Common myeloid progenitor, CD34-positive (primary cell): Measurements from ENCODE around the gene BICC1.
A peak's percentile ranks its signal among the peaks of the same experiment; 100 is the strongest.

ENCODE experiments used
- CTCF ChIA-PET: fragments of 350-600 bp; sonication (Branson Sonifier 250); formaldehyde crosslinking; loops from one replicate; lab custom pipeline; 2021; ENCODE audit warnings: antibody characterized with exemption; lab: Charles Lee
- POLR2A ChIA-PET: fragments of 350-600 bp; sonication (Branson Sonifier 250); formaldehyde crosslinking; loops from one replicate; lab custom pipeline; 2021; ENCODE audit warnings: antibody characterized with exemption; lab: Charles Lee
- DNase-seq, 3 donors: peaks; one replicate each; pipeline versions ENCODE4 v3.0.0 to v3.0.0-alpha.2; 2013
- H3K27ac ChIP-seq, 2 experiments: 1 replicate in 1 of 2; 2 replicates in 1 of 2; pipeline ENCODE4 v1.7.0; 2013; ENCODE audit warnings: inconsistent platforms in 2 of 2, low read length in 2 of 2, mild to moderate bottlenecking in 2 of 2, low read depth in 1 of 2, moderate library complexity in 1 of 2; ENCODE audit not compliant: severe bottlenecking in 2 of 2, insufficient read depth in 1 of 2, poor library complexity in 1 of 2
- H3K27me3 ChIP-seq, 5 experiments: replicated peaks in 2 of 5; 1 replicate in 3 of 5; 2 replicates in 2 of 5; pipeline versions ENCODE4 v1.6.1 to v1.7.0; 2013; ENCODE audit warnings: low read length in 4 of 5, mild to moderate bottlenecking in 2 of 5, moderate library complexity in 2 of 5, inconsistent platforms in 1 of 5; ENCODE audit not compliant: insufficient read depth in 5 of 5, control insufficient read depth in 4 of 5
- H3K36me3 ChIP-seq, 4 experiments: 1 replicate in 2 of 4; 2 replicates in 2 of 4; pipeline versions ENCODE4 v1.6.1 to v1.7.0; 2013; ENCODE audit warnings: low read length in 3 of 4, control low read depth in 1 of 4, mild to moderate bottlenecking in 1 of 4; ENCODE audit not compliant: control insufficient read depth in 4 of 4, insufficient read depth in 4 of 4
- H3K4me1 ChIP-seq, 4 experiments: 1 replicate in 3 of 4; 2 replicates in 1 of 4; pipeline versions ENCODE4 v1.6.1 to v1.7.1; 2013; ENCODE audit warnings: low read length in 3 of 4, mild to moderate bottlenecking in 3 of 4, control low read depth in 1 of 4, inconsistent platforms in 1 of 4, moderate library complexity in 1 of 4; ENCODE audit not compliant: control insufficient read depth in 4 of 4, insufficient read depth in 4 of 4; ENCODE audit errors: control extremely low read depth in 1 of 4
- H3K4me3 ChIP-seq, 7 experiments: 1 replicate in 4 of 7; 2 replicates in 3 of 7; pipeline versions ENCODE4 v1.5.1 to v1.7.0; 2013; ENCODE audit warnings: mild to moderate bottlenecking in 7 of 7, low read length in 6 of 7, moderate library complexity in 6 of 7, inconsistent platforms in 2 of 7, low read depth in 2 of 7, control low read depth in 1 of 7; ENCODE audit not compliant: insufficient read depth in 4 of 7, control insufficient read depth in 1 of 7; ENCODE audit errors: extremely low read depth in 1 of 7
- H3K9me3 ChIP-seq, 5 experiments: 1 replicate in 4 of 5; 2 replicates in 1 of 5; pipeline versions ENCODE4 v1.6.1 to v1.7.1; 2013; ENCODE audit warnings: low read length in 4 of 5, mild to moderate bottlenecking in 2 of 5, inconsistent platforms in 1 of 5, low read depth in 1 of 5, moderate library complexity in 1 of 5; ENCODE audit not compliant: control insufficient read depth in 4 of 5, insufficient read depth in 2 of 5; ENCODE audit errors: control extremely low read depth in 1 of 5
- WGBS: methylation state at CpG from one replicate; pipeline ENCODE4 v1.1.5; 2013; ENCODE audit not compliant: insufficient coverage; 5-methylcytosine and 5-hydroxymethylcytosine counted together

Gene BICC1

DNA sequence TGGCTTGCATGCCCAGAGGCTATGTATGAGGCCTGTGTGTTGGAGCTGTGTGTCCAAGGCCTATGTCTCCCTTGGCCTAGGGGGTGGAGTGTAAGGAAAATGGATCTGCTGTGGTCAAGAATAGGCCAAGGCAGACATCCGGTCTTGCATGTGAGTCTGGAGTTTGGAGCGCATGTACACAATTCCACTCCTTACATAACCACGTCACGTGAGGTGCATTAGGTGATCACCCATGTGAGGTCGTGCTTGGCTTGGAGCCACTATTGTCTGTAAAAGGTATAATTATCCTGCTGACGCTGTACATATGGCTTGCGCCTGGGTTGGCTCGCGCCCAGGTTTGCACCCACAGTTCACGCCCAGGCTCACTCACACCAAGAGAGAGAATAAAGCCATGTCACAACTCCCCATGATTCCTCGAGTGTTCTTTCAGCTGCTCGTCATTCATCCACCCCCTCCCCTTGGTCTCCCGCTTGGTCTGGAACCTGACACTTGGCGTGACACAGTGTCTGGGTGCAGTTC is 105.5 kb downstream of the BICC1 start:
- H3K4me1 ChIP-seq = no peaks in the 10 kb centered on the region
- no peak overlapping the region for H3K4me3 ChIP-seq
- H3K27me3 ChIP-seq = no peaks in the 10 kb centered on the region
- DNase-seq = no peak
- no peaks in the 10 kb centered on the region for H3K9me3 ChIP-seq
- POLR2A ChIA-PET = no interaction called here
- 100% methylated on average over 5 of the region's 14 CpGs for WGBS
- CTCF ChIA-PET = interaction anchor here (0.8 kb wide), 1 partner anchor 11 kb away, joined by 3 read pairs; no protein-coding TSS in a partner anchor
- H3K27ac ChIP-seq = no peak overlapping the region
- no peaks in the 10 kb centered on the region for H3K36me3 ChIP-seq

DNA sequence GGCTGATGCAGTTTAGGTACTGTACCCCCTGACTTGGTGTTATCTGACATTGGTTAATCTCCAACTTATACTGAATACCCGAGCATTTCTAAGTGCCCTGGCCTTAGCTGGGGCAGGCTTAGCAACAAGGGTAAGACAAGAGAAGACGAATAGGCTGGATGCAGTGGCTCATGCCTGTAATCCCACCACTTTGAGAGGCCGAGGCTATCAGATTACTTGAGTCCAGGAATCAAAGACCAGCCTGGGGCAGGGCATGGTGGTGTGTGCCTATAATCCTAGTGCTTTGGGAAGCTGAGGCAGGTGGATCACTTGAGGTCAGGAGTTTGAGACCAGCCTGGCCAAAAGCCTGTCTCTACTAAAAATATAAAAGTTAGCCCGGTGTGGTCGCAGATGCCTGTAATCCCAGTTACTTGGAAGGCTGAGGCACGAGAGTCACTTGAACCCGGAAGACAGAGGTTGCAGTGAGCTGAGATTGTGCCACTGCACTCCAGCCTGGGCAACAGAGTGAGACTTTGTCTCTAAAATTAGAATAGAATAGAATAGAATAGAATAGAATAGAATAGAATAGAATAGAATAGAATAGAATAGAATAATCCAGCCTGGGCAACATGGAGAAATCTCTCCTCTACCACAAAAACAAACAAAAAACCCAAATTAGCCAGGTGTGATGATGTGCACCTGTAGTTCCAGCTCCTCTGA is 108.9 kb downstream of the BICC1 start:
- DNase-seq = no peak
- H3K27me3 ChIP-seq = no peaks in the 10 kb centered on the region
- H3K27ac ChIP-seq = no peak overlapping the region
- H3K4me1 ChIP-seq = no peaks in the 10 kb centered on the region
- WGBS = 94% methylated on average over 7 of the region's 7 CpGs
- H3K36me3 ChIP-seq = no peaks in the 10 kb centered on the region
- H3K9me3 ChIP-seq = no peaks in the 10 kb centered on the region
- POLR2A ChIA-PET = no interaction called here
- CTCF ChIA-PET = no interaction called here
- no peak overlapping the region for H3K4me3 ChIP-seq

DNA sequence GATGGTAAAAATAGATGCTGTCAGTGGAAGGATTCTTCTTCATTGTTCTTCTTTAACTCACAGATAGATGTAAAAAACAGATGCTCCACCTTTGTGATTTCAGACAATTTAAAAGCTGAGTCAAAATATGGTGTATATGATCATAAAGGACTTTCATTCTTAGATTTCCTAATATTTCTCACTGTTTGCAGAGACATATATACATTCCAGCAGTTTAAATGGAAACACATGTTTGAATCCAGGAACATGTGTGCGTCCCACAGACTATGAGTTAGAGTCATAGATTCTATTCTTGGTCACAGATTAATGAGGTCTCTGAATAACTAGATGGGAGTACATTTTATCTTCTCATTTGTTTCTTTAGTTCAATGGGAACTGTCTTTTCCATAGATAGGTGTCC is 109.6 kb downstream of the BICC1 start:
- H3K4me3 ChIP-seq = no peak overlapping the region
- no peaks in the 10 kb centered on the region for H3K9me3 ChIP-seq
- CTCF ChIA-PET = no interaction called here
- POLR2A ChIA-PET = no interaction called here
- no peaks in the 10 kb centered on the region for H3K27me3 ChIP-seq
- no peak for DNase-seq
- no peaks in the 10 kb centered on the region for H3K36me3 ChIP-seq
- no peaks in the 10 kb centered on the region for H3K4me1 ChIP-seq
- 100% methylated on average over 1 of the region's 1 CpG for WGBS
- no peak overlapping the region for H3K27ac ChIP-seq

DNA sequence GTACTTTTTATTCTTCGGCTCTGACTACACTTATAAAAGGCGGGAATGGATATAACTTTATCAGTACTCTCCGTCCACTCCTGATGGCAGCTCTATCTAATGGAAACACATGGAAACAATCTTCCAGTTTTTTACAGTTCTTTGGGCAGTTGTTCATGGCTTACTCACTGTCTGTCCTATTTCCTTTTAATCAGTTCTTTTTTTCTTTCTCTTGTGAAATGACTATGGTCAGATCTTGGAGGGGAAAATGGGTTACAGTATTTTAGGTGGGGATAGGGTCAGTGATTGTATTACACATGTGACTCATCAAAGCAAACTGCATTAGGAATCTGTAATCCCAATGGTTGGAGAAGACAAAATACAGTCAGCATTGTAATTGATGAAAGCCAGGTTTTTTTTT is 112.4 kb downstream of the BICC1 start:
- no peak overlapping the region for H3K4me3 ChIP-seq
- WGBS = 0% methylated on average over 1 of the region's 3 CpGs
- no peaks in the 10 kb centered on the region for H3K36me3 ChIP-seq
- no peaks in the 10 kb centered on the region for H3K4me1 ChIP-seq
- ChIA-PET POLR2A (no interaction called here), CTCF (no interaction called here)
- H3K9me3 ChIP-seq = no peaks in the 10 kb centered on the region
- no peaks in the 10 kb centered on the region for H3K27me3 ChIP-seq
- no peak for DNase-seq
- H3K27ac ChIP-seq = no peak overlapping the region

DNA sequence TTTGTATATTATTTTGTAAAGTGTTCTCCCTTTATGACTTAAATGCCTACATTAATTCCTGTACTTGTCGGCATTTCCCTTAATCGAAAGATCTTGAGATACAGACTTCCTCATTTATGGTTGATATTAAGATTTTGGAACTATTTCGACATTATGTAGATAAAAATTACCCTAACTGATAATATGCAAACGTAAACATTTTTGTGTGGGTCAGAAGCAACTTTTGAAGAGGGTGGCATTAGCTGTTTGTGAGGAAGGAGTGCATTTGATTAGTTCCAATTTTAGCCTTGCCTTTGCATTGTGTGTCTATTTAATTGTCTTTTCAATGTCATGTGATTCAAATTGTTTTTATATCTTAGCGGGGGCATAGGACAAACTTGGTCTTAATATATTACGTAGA is 114.7 kb downstream of the BICC1 start:
- Histone ChIP-seq H3K36me3 (no peaks in the 10 kb centered on the region), H3K4me1 (no peaks in the 10 kb centered on the region), H3K27ac (no peak overlapping the region), H3K4me3 (no peak overlapping the region), H3K27me3 (no peaks in the 10 kb centered on the region), H3K9me3 (no peaks in the 10 kb centered on the region)
- POLR2A ChIA-PET = no interaction called here
- no CpG with 5 or more reads among the region's 6 CpGs for WGBS
- DNase-seq = peak in 1 of 3 donors; percentile 14
- CTCF ChIA-PET = no interaction called here

DNA sequence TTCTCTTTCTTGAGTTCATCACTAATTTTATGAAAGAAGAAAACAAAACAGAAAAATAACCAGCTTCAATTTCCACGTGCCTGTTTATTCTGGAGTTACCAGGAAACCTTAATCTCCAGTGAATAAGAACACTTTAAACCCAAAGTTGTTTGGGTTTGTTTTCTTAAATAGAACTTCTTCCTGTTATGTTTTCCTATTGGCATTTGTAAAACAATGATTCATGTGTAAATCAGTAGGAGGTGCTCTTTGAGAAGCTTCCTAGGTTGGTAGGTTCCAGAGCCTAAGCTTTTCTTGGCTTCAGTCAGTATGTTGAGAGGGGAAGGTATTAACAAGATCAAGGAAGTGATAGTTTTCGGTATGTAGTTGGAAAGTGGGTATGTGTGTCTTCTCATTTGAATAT is 119.0 kb downstream of the BICC1 start:
- no peak overlapping the region for H3K4me3 ChIP-seq
- H3K4me1 ChIP-seq = no peaks in the 10 kb centered on the region
- H3K27ac ChIP-seq = no peak overlapping the region
- ChIA-PET POLR2A (no interaction called here), CTCF (no interaction called here)
- no peaks in the 10 kb centered on the region for H3K27me3 ChIP-seq
- H3K9me3 ChIP-seq = no peaks in the 10 kb centered on the region
- DNase-seq = no peak
- no peaks in the 10 kb centered on the region for H3K36me3 ChIP-seq
- WGBS = no CpG with 5 or more reads among the region's 2 CpGs

DNA sequence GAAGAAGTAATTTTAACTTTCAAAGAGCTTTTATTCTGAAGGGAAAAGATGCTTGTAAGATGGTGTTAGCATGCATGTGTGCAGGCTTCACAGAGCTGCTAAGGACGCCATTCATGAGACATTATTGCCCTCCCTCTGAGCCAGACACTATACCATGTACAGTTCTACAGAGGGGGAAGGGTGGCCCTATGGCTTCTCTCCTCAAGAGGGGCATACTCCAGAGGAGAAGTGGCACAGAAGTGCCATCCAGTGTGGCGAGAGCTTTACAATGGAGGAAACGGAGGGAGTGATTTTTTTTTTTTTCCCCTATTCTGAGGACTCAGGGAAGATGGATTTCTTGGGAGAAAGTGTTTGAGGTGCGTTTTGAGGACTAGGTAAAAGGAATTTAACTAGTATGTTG is 119.5 kb downstream of the BICC1 start:
- WGBS = 83% methylated on average over 2 of the region's 4 CpGs
- Histone ChIP-seq H3K27ac (no peak overlapping the region), H3K9me3 (no peaks in the 10 kb centered on the region), H3K36me3 (no peaks in the 10 kb centered on the region), H3K4me1 (no peaks in the 10 kb centered on the region), H3K27me3 (no peaks in the 10 kb centered on the region), H3K4me3 (no peak overlapping the region)
- ChIA-PET POLR2A (no interaction called here), CTCF (no interaction called here)
- DNase-seq = no peak
